Neural cell (in vitro differentiated cells): ENCODE measurements around the gene HORMAD2.

ENCODE experiments used
- CTCF ChIP-seq: fragments of 450-650 bp; IDR thresholded peaks from 2 replicates; pipeline ENCODE4 v1.5.1; 2014; ENCODE audit warnings: antibody characterized with exemption, mild to moderate bottlenecking, moderate library complexity; ENCODE audit not compliant: poor library complexity, severe bottlenecking
- EZH2 ChIP-seq: fragments of 200-600, 300-800 bp; shearing (Covaris generic), sonication (generic); IDR thresholded peaks from 2 replicates; pipeline ENCODE4 v1.6.1; 2014; ENCODE audit warnings: antibody characterized with exemption, low read length, borderline replicate concordance, mild to moderate bottlenecking; ENCODE audit not compliant: insufficient read depth, poor library complexity, severe bottlenecking
- REST ChIP-seq: IDR thresholded peaks from 2 replicates; pipeline ENCODE4 v1.6.1; 2012; ENCODE audit warnings: borderline replicate concordance
- SMC3 ChIP-seq: fragments of 450-650 bp; conservative IDR thresholded peaks from 2 replicates; pipeline ENCODE4 v1.6.1; 2014; ENCODE audit warnings: antibody characterized with exemption, mild to moderate bottlenecking, moderate library complexity; ENCODE audit not compliant: poor library complexity
- TAF1 ChIP-seq: IDR thresholded peaks from 2 replicates; pipeline ENCODE4 v1.6.1; 2012; ENCODE audit warnings: low read depth

- TF ChIP-seq CTCF (no peak), SMC3 (no peak), REST (no peak), EZH2 (no peak), TAF1 (no peak)
These were observed 63.0 kb downstream of the HORMAD2 start for GRCh38 chr22:30143265-30143664.
